ENCODE measurements around the gene C19orf53. TPM values are rescaled to one million over a fixed set of nuclear protein-coding genes. Genes with fewer than 3 reads are reported as not detected.

Gene C19orf53
- total and polyA plus RNA-seq, 10 of the 15 experiments (the other 5 are each of a cell fraction or from before 2014, with no cell fraction given), result 109 to 449 (median 218) TPM

DNA sequence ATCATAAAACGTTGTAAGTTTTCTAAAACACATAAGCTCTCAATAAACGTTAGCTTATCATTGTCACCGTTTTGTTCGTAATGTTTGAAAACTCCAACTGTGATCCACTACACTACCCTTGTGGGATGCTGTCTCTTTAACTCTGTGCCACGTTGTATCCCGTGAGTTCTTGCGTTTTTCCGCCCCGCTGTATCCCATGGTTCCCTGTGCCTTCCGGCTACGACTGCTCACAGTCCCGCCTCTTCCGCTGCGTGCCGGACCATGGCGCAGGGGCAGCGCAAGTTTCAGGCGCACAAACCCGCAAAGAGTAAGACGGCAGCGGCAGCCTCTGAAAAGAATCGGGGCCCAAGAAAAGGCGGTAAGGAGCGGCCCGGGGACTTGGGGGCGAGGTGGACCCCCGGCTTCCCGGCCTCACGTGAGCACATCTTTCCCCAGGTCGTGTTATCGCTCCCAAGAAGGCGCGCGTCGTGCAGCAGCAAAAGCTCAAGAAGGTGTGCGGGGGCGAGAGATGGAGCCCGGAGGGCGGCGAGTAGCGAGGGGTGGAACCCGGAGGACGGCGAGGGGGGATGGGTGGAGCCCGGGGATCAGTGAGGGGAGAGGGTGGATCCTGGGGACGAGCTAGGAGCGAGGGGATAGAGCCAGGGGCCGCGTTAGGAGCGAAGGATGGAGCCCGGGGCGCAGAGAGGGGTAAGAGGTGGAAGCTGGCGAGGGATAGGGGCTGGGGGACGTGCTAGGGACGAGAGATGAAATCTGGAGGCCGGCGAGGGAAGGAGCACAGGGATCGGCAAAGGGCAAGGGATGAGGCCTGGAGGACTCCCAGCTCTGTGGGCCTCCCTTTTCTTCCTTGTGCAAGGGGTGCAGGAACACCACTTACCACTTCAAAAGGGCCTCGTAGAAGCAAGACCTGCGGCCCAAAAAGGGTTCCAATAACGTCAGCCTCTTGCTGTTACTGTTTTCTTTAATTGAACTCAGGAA, at the start of gene C19orf53 (continued):
- TF ChIP-seq, protein P1, sequence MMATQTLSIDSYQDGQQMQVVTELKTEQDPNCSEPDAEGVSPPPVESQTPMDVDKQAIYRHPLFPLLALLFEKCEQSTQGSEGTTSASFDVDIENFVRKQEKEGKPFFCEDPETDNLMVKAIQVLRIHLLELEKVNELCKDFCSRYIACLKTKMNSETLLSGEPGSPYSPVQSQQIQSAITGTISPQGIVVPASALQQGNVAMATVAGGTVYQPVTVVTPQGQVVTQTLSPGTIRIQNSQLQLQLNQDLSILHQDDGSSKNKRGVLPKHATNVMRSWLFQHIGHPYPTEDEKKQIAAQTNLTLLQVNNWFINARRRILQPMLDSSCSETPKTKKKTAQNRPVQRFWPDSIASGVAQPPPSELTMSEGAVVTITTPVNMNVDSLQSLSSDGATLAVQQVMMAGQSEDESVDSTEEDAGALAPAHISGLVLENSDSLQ (IDR thresholded peaks at IDR 0.05), result peak; percentile 60
- TF ChIP-seq LARP7 (IDR thresholded peaks at IDR 0.05) (peak; percentile 74; the same call in 1 of the 2 replicates), NFIC (IDR thresholded peaks at IDR 0.05; ENCODE audit: low read depth, low read length) (no peak; the same call in 1 of the 2 replicates), SMC3 (IDR thresholded peaks at IDR 0.05; ENCODE audit: borderline replicate concordance, low read length) (no peak; the same call in 1 of the 2 replicates), SREBF1 (IDR thresholded peaks at IDR 0.05; ENCODE audit: low read length) (no peak), SIN3A (IDR thresholded peaks at IDR 0.05; ENCODE audit: low read depth, low read length) (peak; percentile 90), ZBTB40 (IDR thresholded peaks at IDR 0.05; ENCODE audit: borderline replicate concordance) (peak; percentile 97), IKZF2 (IDR thresholded peaks at IDR 0.05) (peak; percentile 32 to 40; a peak in 1 of 4 replicates), BCL3 (IDR thresholded peaks at IDR 0.05; ENCODE audit: borderline replicate concordance, insufficient read depth, low read depth, low read length, poor library complexity, severe bottlenecking) (peak; percentile 56), TCF7 (IDR thresholded peaks at IDR 0.05; ENCODE audit: borderline replicate concordance) (no peak), E2F4 (IDR thresholded peaks at IDR 0.05; ENCODE audit: low read depth, low read length) (0 out of 2 replicates have a peak, but pooled peaks have one; percentile 35), BRCA1 (IDR thresholded peaks at IDR 0.05; ENCODE audit: low read depth, low read length) (no peak)
- TF ChIP-seq, protein P2, sequence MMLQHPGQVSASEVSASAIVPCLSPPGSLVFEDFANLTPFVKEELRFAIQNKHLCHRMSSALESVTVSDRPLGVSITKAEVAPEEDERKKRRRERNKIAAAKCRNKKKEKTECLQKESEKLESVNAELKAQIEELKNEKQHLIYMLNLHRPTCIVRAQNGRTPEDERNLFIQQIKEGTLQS (IDR thresholded peaks at IDR 0.05; ENCODE audit: borderline replicate concordance, extremely low read depth, low read depth, low read length), result 0 out of 2 replicates have a peak, but pooled peaks have one; percentile 27
- TF ChIP-seq, protein P3, sequence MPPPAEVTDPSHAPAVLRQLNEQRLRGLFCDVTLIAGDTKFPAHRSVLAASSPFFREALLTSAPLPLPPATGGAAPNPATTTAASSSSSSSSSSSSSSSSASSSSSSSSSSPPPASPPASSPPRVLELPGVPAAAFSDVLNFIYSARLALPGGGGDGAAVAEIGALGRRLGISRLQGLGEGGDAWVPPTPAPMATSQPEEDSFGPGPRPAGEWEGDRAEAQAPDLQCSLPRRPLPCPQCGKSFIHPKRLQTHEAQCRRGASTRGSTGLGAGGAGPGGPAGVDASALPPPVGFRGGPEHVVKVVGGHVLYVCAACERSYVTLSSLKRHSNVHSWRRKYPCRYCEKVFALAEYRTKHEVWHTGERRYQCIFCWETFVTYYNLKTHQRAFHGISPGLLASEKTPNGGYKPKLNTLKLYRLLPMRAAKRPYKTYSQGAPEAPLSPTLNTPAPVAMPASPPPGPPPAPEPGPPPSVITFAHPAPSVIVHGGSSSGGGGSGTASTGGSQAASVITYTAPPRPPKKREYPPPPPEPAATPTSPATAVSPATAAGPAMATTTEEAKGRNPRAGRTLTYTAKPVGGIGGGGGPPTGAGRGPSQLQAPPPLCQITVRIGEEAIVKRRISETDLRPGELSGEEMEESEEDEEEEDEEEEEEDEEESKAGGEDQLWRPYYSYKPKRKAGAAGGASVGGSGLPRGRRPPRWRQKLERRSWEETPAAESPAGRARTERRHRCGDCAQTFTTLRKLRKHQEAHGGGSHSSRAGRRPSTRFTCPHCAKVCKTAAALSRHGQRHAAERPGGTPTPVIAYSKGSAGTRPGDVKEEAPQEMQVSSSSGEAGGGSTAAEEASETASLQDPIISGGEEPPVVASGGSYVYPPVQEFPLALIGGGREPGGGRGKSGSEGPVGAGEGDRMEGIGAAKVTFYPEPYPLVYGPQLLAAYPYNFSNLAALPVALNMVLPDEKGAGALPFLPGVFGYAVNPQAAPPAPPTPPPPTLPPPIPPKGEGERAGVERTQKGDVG (CRISPR knock-in tag; IDR thresholded peaks at IDR 0.05), result no peak

All from GM12878 (cell line).